PC-3 (cell line): ENCODE measurements around the gene HAO1. TPM values are rescaled to one million over a fixed set of nuclear protein-coding genes. Genes with fewer than 3 reads are reported as not detected.

Experiments
- ATAC-seq: fragments of 200-7000 bp; cut with Tn5 transposase; 2 replicates; pipeline ENCODE4 v1.9.1; 2020; ENCODE audit warnings: mild to moderate bottlenecking, moderate library complexity
- BruUV-seq: library from RNA; stranded (reverse); fragments of 400-500 nt; replicated peaks from 2 replicates; lab custom pipeline; 2021; lab: Mats Ljungman, UMichigan
- CTCF ChIA-PET: fragments of 300-600 bp; sonication (Branson Sonifier 250); formaldehyde crosslinking; loops from one replicate; lab custom pipeline; 2022; ENCODE audit warnings: antibody characterized with exemption; lab: Charles Lee
- POLR2A ChIA-PET: fragments of 300-600 bp; sonication (Branson Sonifier 250); formaldehyde crosslinking; loops from one replicate; lab custom pipeline; 2022; ENCODE audit warnings: antibody characterized with exemption; ENCODE audit not compliant: unreplicated experiment; lab: Charles Lee
- DNase-seq: peaks from one replicate; pipeline ENCODE4 v3.0.0-alpha.2; 2015
- H2AFZ ChIP-seq: fragments of 300-600 bp; sonication (generic); 2 replicates; pipeline ENCODE4 v1.6.0; 2016; ENCODE audit warnings: antibody characterized with exemption, low read length
- H3F3A ChIP-seq: fragments of 300-600 bp; sonication (generic); one replicate; pipeline ENCODE4 v1.6.0; 2017; ENCODE audit warnings: antibody characterized with exemption, low read length, control low read depth, mild to moderate bottlenecking; ENCODE audit not compliant: unreplicated experiment
- H3K27ac ChIP-seq: fragments of 300-600 bp; sonication (generic); 2 replicates; pipeline ENCODE4 v1.5.1; 2016; ENCODE audit warnings: mild to moderate bottlenecking, low read length
- H3K27me3 ChIP-seq: fragments of 300-600 bp; sonication (generic); 2 replicates; pipeline ENCODE4 v1.6.1; 2016; ENCODE audit warnings: low read length, mixed read lengths
- H3K36me3 ChIP-seq: fragments of 300-600 bp; sonication (generic); 2 replicates; pipeline ENCODE4 v1.6.1; 2016; ENCODE audit warnings: low read depth, mixed run types, low read length, mixed read lengths
- H3K4me1 ChIP-seq: fragments of 300-600 bp; sonication (generic); 2 replicates; pipeline ENCODE4 v1.5.1; 2016; ENCODE audit warnings: low read length; ENCODE audit not compliant: insufficient read depth
- H3K4me2 ChIP-seq: fragments of 300-600 bp; sonication (generic); 2 replicates; pipeline ENCODE4 v1.6.0; 2016; ENCODE audit warnings: low read length
- H3K4me3 ChIP-seq: fragments of 300-600 bp; sonication (generic); 2 replicates; pipeline ENCODE4 v1.5.1; 2016; ENCODE audit warnings: mild to moderate bottlenecking, low read length, mixed read lengths
- H3K79me2 ChIP-seq: fragments of 300-600 bp; sonication (generic); 2 replicates; pipeline ENCODE4 v1.6.1; 2017; ENCODE audit warnings: low read length, mixed read lengths
- H3K9ac ChIP-seq: fragments of 300-600 bp; sonication (generic); 2 replicates; pipeline ENCODE4 v1.6.0; 2016; ENCODE audit warnings: mild to moderate bottlenecking, low read length
- H3K9me2 ChIP-seq: fragments of 300-600 bp; sonication (generic); replicated peaks from 2 replicates; pipeline ENCODE4 v1.6.1; 2016; ENCODE audit warnings: mixed run types, low read length, mixed read lengths
- H3K9me3 ChIP-seq: fragments of 300-600 bp; sonication (generic); 2 replicates; pipeline ENCODE4 v1.6.1; 2016; ENCODE audit warnings: low read length, mixed read lengths
- H4K20me1 ChIP-seq: fragments of 300-600 bp; sonication (generic); 2 replicates; pipeline ENCODE4 v1.6.1; 2016; ENCODE audit warnings: low read length, mixed read lengths
- EZH2 ChIP-seq: fragments of 300-600 bp; sonication (generic); IDR thresholded peaks from one replicate; pipeline ENCODE4 v1.6.1; 2017; ENCODE audit warnings: antibody characterized with exemption, mild to moderate bottlenecking, low read length; ENCODE audit not compliant: unreplicated experiment
- EZH2phosphoT487 ChIP-seq: fragments of 300-600 bp; sonication (generic); IDR thresholded peaks from 2 replicates; pipeline ENCODE4 v1.6.1; 2018; ENCODE audit warnings: mild to moderate bottlenecking, antibody characterized with exemption, low read length, borderline replicate concordance
- intact Hi-C: fragments of 100-400 bp; cut with micrococcal nuclease; formaldehyde crosslinking; loops from 2 replicates; pipeline ENCODE4 v1.9.0; 2023
- total RNA-seq: library from RNA; depleted of rRNA; stranded (reverse); fragments of >200 nt; gene quantifications from 2 replicates; pipeline ENCODE4 v1.2.3, GENCODE V29; 2014
- TF ChIP-seq, protein P1 (sequence below): fragments of 300-600 bp; sonication (generic); conservative IDR thresholded peaks from 2 replicates; pipeline ENCODE4 v1.5.1; 2017; ENCODE audit warnings: antibody characterized with exemption, low read depth, mild to moderate bottlenecking, low read length

HAO1 gene
- total RNA-seq, 1 experiment from 2014 or later: 0.33 TPM

DNA sequence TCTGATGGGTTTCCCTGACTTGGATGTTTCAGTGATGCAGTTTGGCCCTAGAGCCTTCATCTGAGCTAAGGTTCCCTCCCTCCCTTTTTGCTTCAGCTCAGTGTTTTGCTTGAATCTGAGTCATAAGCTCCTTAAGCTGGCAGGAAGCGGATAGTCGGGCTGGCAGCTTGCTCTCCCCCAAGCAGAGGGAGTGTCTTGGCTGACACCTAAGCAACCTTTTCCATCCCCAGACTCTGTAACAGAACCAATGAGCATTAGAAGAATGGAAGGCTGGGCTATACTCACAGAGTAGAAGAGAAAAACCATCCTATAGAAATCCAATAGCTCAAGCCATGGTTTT is 98.3 kb downstream of the HAO1 start:
- intact Hi-C loops: loop anchor here (1.0 to 2.0 kb wide), 2 partner anchors 9 to 15 kb away; no protein-coding TSS in a partner anchor
- CTCF ChIA-PET: interaction anchor here (1.3 kb wide), 1 partner anchor 17 kb away, joined by 3 read pairs; no protein-coding TSS in a partner anchor
- POLR2A ChIA-PET: interaction anchor here (0.7 kb wide), 1 partner anchor 1749 kb away, joined by 4 read pairs; no protein-coding TSS in a partner anchor
- Histone ChIP-seq H2AFZ (no peak overlapping the region), H3K79me2 (no peaks in the 10 kb centered on the region), H3K9ac (peak overlapping the region; percentile 90), H4K20me1 (no peaks in the 10 kb centered on the region), H3K36me3 (no peaks in the 10 kb centered on the region), H3K4me2 (peak overlapping the region; percentile 80), H3K4me1 (peaks cover 56% of the 10 kb centered on the region), H3K4me3 (peak overlapping the region; percentile 42; the same call in 1 of the 2 replicates), H3K27me3 (no peaks in the 10 kb centered on the region), H3K9me3 (no peaks in the 10 kb centered on the region), H3K27ac (peak overlapping the region; percentile 99), H3K9me2 (no peaks in the 10 kb centered on the region), H3F3A (peaks cover 9% of the 10 kb centered on the region)
- TF ChIP-seq EZH2 (no peak), EZH2phosphoT487 (no peak)
- TF ChIP-seq, protein P1, sequence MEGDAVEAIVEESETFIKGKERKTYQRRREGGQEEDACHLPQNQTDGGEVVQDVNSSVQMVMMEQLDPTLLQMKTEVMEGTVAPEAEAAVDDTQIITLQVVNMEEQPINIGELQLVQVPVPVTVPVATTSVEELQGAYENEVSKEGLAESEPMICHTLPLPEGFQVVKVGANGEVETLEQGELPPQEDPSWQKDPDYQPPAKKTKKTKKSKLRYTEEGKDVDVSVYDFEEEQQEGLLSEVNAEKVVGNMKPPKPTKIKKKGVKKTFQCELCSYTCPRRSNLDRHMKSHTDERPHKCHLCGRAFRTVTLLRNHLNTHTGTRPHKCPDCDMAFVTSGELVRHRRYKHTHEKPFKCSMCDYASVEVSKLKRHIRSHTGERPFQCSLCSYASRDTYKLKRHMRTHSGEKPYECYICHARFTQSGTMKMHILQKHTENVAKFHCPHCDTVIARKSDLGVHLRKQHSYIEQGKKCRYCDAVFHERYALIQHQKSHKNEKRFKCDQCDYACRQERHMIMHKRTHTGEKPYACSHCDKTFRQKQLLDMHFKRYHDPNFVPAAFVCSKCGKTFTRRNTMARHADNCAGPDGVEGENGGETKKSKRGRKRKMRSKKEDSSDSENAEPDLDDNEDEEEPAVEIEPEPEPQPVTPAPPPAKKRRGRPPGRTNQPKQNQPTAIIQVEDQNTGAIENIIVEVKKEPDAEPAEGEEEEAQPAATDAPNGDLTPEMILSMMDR: no peak
- ATAC-seq: peak; percentile 85
- peak; percentile 96 for DNase-seq
- no TSS peak for BruUV-seq

DNA sequence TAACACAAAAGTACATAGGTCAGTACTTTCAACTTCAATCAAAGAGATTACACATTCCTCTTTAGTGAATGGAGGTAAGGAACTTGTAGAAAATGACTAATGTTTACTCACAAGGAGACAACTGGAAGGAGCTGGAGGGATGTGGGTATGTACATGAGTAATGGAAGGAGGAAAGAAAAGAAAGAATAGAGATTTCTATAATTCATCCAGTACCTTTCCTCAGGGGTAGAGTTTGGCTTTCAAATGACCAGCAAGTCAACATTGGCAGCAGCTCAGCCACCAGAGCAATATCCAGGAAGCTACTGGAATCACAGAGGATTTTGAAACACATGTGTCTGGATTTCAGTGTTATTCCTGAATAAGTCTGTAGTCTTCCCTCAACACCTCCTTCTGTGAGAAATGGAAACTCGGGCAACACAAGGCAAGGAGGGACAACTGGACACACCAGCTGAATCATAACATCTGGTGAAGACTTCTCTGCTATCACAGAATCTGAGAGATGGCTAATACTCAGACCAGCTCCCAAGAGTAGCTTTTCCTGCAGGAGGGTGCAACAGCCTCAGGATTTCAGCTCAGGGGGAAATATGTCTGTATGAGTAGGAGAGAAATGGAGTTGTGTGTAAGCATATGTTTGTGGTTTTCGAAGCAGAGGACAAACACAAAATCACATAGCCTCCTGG is 98.8 kb downstream of the HAO1 start:
- H2AFZ ChIP-seq: no peak overlapping the region

More for the DNA sequence above, 98.8 kb downstream of the HAO1 start:
- peak overlapping the region; percentile 99 for H3K27ac ChIP-seq
- H3K36me3 ChIP-seq: no peaks in the 10 kb centered on the region
- peak overlapping the region; percentile 80 for H3K4me2 ChIP-seq
- no peaks in the 10 kb centered on the region for H4K20me1 ChIP-seq
- peaks cover 56% of the 10 kb centered on the region for H3K4me1 ChIP-seq
- peak overlapping the region; percentile 90 for H3K9ac ChIP-seq
- H3K79me2 ChIP-seq: no peaks in the 10 kb centered on the region
- BruUV-seq: TSS peak; percentile 41
- CTCF ChIA-PET: interaction anchor here (1.3 kb wide), 1 partner anchor 17 kb away, joined by 3 read pairs; no protein-coding TSS in a partner anchor
- ATAC-seq: peak; percentile 79
- no peaks in the 10 kb centered on the region for H3K9me3 ChIP-seq
- H3F3A ChIP-seq: peaks cover 9% of the 10 kb centered on the region
- intact Hi-C loops: loop anchor here (1.0 to 2.0 kb wide), 2 partner anchors 10 to 15 kb away; no protein-coding TSS in a partner anchor
- DNase-seq: peak; percentile 94
- POLR2A ChIA-PET: interaction anchor here (0.7 to 0.9 kb wide), 3 partner anchors 8 to 1748 kb away, joined by 4 to 6 read pairs (median 4); no protein-coding TSS in a partner anchor
- H3K9me2 ChIP-seq: no peaks in the 10 kb centered on the region
- peak overlapping the region; percentile 42 for H3K4me3 ChIP-seq
- no peaks in the 10 kb centered on the region for H3K27me3 ChIP-seq
- no peak for TF ChIP-seq EZH2
- TF ChIP-seq, protein P1: no peak
